Right lung (tissue), 5 donors: ENCODE data around the gene DGKI. TPM values are rescaled to one million over a fixed set of nuclear protein-coding genes. Genes with fewer than 3 reads are reported as not detected.
A peak's percentile ranks its signal among the peaks of the same experiment; 100 is the strongest.
"Not testable (repeated sequence)": the region's sequence is repeated elsewhere in the genome, so short reads cannot be mapped to it uniquely, and the experiment has no call there.

Experiments
- DNase-seq, 2 donors: peaks; one replicate each; pipeline ENCODE4 v3.0.0-alpha.2; 2013
- polyA plus RNA-seq, 5 donors: library from polyadenylated mRNA; unstranded; fragments of 120-200 nt; gene quantifications; one replicate each; pipeline versions ENCODE4 v1.2.1 to v1.2.3, GENCODE V29; 2013; ENCODE audit warnings: inconsistent platforms in 1 of 5, low replicate concordance in 1 of 5; ENCODE audit not compliant: insufficient read length in 5 of 5, insufficient read depth in 1 of 5

DGKI gene
- polyA plus RNA-seq, 5 donors: 0.36 to 0.91 (median 0.61) TPM

DNA sequence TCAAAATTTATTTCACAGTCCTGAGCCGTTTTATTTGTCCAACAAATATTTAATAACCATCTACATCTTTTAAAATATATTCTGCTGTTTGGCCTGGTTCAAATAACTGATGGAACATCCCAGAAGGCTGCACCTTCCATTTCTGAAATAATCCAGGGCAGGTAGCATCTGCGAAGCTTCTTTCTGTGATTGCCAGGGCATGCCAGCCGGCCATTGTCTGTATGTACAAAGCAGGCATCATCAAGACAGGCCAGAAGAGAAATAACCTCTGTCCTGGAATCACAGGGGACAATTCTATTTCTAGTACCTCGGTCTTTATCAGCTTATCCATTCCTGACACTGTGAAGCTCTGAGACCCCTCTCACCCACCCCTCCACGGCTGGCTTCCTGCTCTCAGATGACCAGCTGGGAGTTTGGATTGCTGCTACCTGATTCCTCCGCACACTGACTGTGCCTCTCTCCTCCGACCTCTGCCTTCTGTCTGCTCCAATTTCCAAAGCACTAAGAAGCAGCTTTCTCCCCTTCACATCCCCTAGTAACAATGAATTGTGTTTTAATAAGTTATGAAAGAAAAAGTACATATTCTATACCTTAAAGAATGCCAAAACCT, 8.0 kb downstream of the DGKI start:
- no peak for DNase-seq

DNA sequence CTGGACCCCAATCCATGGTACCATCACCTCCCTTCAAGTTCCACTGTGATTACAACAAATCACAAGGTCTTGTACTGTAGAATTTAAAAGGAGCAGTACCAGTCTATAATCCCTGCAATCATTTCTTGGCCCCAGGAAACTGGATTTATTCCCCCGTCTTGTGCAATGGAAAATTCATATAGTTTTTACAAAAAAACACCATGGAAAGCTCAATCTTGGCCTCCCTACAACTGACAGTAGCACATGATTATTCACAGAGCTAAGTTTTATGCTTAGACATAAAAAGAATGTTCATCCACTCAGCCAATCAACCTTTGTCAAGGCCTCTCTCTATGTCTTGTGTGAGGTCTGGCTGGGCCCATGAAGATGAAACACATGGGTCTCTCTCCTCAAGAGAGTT, 10.2 kb downstream of the DGKI start:
- no peak for DNase-seq

DNA sequence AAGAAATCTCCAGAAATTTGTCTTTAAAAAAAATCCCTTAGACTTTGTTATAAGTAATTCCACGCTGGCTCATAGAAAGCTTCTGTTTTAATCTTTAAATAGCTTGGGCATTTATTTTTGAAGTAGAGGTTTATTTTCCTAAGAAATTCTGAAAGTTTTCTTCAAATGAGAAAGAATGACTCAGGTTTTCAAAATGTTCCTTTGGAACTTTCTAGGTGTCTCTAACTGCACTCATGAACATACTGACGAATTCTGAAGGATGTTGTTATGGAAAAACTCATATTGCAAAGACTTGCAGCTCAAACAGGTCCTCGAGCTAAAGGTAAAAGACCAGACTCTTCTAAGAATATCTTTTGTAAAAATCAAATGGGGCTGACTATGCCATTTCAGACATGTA, 10.7 kb downstream of the DGKI start:
- DNase-seq: no peak

DNA sequence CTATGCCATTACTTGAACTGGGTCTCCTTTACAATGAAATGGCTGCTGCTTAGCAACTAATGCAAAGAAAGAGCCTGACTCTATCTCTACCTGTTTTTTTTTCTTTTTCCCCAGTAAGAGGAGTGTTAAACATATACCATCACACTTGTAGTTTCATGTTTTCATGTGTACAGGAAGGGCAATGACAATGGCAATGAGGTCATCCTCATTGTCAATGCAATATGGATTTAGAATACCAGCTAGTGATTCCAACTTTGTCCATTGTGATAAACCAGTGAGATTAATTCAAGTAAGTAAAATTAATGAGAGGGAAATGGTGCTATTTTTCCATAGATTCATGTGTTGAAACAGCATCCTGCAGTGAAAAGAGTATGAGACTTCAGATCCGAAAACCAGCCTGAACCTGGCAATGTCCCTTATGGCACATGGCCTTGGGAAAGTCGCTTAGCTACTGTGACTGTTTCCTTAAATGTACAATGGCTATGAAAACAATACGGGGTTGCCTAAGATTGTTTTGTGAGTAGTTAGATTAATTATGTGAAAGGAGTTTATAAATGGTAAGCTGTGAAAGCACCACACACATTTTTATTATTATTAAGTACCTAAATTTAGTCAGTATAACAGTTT, 11.2 kb downstream of the DGKI start:
- no peak for DNase-seq

DNA sequence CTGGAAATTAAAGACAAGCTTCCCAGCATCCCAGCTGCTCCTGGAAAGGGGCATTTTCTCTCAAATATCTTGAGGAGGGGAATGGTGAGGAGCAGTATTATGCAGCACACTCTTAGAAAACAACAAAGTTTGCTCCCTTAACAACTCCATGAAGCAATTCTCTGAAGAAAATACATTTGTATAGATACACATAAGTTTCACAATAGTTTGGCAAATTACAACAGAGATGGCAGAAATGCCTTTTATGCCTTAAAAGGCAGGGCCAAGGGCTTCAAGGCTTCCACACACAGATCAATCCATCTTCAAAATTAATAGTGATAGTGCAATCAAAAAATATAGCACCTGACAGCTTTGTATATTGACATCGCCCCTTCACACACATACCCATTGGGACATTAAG, 12.2 kb downstream of the DGKI start:
- DNase-seq: no peak

DNA sequence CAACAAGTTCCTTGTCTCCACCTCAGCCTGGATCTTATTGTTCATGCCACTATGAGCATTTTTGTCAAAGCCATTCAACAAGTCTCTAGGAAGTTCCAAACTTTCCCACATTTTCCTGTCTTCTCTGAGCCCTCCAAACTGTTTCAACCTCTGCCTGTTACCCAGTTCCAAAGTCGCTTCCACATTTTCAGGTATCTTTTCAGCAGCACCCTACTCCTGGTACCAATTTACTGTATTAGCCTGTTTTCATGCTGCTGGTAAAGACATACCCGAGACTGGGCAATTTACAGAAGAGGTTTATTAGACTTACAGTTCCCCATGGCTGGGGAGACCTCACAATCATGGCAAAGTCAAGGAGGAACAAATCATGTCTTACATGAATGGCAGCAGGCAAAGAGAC, 13.8 kb downstream of the DGKI start:
- not testable (repeated sequence) for DNase-seq

- DNase-seq: no peak
Observed at GRCh38 chr7:137832382-137832781, 14.4 kb downstream of the DGKI start.

- not testable (repeated sequence) for DNase-seq
Observed at GRCh38 chr7:137831555-137831954, 15.2 kb downstream of the DGKI start.

GRCh38 chr7:137829337-137829992, 17.3 kb downstream of the DGKI start:
- DNase-seq: no peak

DNA sequence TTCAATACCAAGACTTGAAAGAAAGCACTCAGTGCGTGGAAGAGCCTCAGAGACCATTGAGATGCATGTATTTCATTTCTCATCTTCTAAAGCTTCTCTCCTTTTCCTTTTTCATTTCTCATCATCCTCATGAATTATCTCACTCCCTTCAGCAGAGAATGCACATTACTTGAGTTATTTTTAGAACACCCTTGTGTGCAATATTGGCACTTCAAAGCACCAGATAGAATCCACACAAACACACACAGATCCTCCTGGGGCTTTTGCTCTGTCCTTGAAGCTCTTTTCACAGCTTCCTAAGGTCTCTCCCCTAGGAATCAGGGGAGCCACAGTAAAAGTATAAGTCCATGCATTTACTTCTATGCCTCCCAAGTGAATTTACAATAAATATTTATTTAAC, 18.3 kb downstream of the DGKI start:
- DNase-seq: no peak

GRCh38 chr7:137825489-137825888, 21.3 kb downstream of the DGKI start:
- DNase-seq: no peak

- peak; percentile 60 to 68 for DNase-seq
Observed at GRCh38 chr7:137820677-137821420, 25.9 kb downstream of the DGKI start.

- DNase-seq: no peak
Observed at GRCh38 chr7:137820156-137820555, 26.6 kb downstream of the DGKI start.

- no peak for DNase-seq
Observed at GRCh38 chr7:137818036-137818435, 28.7 kb downstream of the DGKI start.

DNA sequence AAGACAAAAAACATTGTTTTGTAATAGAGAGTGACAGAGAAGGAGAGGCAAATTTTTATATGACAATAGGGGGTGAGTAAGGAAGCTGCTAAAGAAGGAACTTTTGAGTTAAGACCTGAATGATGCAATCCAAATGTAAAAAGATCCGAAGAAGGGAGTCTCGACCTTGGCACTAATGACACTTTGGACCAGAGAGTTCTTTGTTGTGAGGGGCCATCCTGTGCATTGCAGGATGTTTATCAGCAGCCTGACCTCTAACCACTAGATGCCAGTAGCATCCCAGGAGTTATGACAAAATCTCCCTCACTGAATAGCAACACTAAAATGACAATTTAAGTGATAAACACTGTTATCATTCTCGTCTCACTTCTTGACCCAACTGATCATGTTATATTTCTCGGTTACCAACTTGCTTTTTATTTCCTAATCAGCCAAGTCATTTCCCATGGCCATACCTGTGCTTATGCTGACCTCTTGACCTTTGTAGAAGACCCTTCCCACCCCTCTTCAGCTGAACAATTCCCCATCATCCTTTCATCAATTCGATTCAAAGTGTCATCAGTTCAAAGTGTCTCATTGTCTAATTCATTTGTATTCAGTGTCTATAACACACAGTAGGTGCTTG, 30.0 kb downstream of the DGKI start:
- no peak for DNase-seq

- DNase-seq: no peak
Observed at GRCh38 chr7:137813541-137813940, 33.2 kb downstream of the DGKI start.

DNA sequence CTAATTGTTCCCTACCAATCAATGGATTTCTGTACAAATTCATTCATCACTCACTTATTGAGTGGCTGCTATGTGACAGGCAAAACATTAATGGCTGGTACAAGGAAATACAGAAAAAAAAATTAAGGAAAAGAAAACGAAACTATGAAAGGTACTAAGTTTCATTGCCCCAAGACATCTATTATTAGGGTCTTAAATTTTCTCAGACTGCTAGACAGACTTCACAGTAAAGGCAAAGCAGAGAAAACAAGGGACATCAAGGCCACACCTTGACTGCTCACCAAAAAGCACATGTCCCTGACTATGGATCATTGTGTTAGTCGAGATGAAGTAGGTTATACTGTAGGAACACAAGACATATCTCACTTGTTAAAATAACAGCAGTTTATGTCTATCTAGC, 36.5 kb downstream of the DGKI start:
- DNase-seq: no peak

DNA sequence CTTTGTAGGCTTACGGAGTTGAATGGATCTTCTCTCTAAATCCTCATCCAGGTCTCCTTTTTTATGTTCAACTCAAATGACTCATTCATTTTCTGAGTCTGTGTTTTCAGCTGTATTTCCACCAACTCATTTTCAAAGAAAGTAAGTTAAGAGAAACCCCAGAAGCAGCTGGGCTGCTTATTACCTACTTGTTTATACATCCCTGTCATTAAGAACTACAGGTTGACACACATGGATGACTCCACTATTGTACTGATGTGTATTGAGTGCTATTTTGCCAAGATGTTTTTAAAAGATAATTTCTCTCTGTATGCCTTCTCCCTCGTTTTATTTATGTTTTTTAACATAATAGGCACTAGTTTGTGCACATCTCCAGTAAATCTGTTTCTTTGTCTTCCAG, 41.9 kb downstream of the DGKI start:
- no peak for DNase-seq

DNA sequence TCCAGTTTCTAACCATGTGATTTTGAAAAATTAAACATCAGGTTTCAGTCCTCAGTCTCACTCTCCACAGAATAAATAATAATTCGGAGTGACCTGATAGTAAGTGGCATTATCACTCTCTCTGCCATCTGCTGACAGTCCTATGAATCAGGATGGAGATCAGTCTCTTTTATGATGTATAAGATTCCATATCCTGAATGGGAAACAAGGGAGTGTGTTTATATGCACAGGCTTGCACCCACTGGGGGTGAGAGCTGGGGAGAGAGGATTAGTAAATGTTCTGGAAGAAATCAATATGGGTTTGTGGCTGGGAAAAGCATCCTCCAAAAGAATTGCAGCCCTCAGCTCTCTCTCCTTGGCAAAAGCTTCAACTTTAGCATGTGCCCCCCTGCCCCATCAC, 45.3 kb downstream of the DGKI start:
- no peak for DNase-seq

DNA sequence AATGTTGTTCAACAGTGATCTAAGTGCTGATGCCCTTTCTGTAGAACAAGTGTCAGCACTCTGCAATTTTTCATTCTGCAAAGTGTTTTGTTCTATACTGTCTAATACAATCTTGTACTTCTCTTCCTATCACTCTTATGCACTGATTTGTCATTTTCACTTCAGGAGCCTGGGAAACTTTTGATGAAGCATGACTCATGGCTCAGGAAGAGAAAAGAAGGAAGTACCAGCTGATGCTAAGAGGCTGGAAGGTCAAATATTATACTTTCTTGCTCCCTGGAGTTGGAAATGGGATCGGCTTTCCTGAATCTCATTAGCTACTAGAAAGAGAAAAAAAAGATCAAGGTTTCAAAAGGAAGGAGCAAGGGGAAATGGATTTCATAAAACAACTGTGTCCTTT, 45.8 kb downstream of the DGKI start:
- no peak for DNase-seq

GRCh38 chr7:137798073-137798763, 48.6 kb downstream of the DGKI start:
- no peak for DNase-seq

DNA sequence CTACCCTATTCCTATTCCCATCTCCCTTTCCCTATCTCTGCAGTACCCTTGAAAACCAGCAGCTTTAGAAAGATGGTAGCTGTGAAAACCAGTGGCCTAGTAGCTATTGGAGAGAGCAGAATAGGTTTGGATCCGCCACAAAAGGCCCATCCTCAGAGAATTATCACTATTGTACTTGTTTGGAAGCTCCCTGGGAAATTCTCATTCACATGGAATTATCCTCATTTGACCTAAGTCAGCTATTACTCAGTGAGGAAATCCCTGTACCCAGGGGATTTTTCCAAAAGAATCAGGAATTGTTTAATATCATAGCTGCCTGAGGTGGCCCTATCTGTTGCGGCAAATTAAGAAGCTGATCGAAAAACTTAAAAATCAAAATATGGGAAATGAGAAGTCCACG, 51.6 kb downstream of the DGKI start:
- DNase-seq: no peak
